ENCODE data around the gene CCL11.

The CCL11 gene

GRCh38 chr17:34285286-34285792 lies at the start of gene CCL11:
TSS of gene CCL11 (plus strand) at chr17:34285742. CDS start at chr17:34285809, 67 bp downstream.
- FAIRE-seq (no peak), DNase-seq (ENCODE audit: low spot score) (no peak)

- FAIRE-seq (no peak), DNase-seq (ENCODE audit: low spot score) (no peak)
These were observed 49.2 kb upstream of the CCL11 start for GRCh38 chr17:34236281-34236892.

- no peak for DNase-seq (ENCODE audit: low spot score)
- FAIRE-seq = no peak
These were observed 48.1 kb upstream of the CCL11 start for GRCh38 chr17:34237458-34237857.

- no peak for DNase-seq (ENCODE audit: low spot score)
- FAIRE-seq = no peak
These were observed 44.5 kb upstream of the CCL11 start for GRCh38 chr17:34241062-34241461.

GRCh38 chr17:34242587-34243363 lies 42.8 kb upstream of the CCL11 start:
- DNase-seq (ENCODE audit: low spot score) (no peak), FAIRE-seq (no peak)

GRCh38 chr17:34243364-34244320 lies 41.9 kb upstream of the CCL11 start:
- no peak for FAIRE-seq
- DNase-seq (ENCODE audit: low spot score) = no peak

GRCh38 chr17:34245351-34245905 lies 40.1 kb upstream of the CCL11 start:
- no peak for DNase-seq (ENCODE audit: low spot score)
- FAIRE-seq = no peak

- no peak for FAIRE-seq
These were observed 39.1 kb upstream of the CCL11 start for GRCh38 chr17:34246446-34246845.

GRCh38 chr17:34246881-34247280 lies 38.7 kb upstream of the CCL11 start:
- FAIRE-seq (no peak), DNase-seq (ENCODE audit: low spot score) (no peak)

More at GRCh38 chr17:34246446-34246845, 39.1 kb upstream of the CCL11 start:
- no peak for DNase-seq (ENCODE audit: low spot score)

- FAIRE-seq (no peak), DNase-seq (ENCODE audit: low spot score) (no peak)
These were observed 37.0 kb upstream of the CCL11 start for GRCh38 chr17:34248511-34249024.

GRCh38 chr17:34249061-34249460 lies 36.5 kb upstream of the CCL11 start:
- FAIRE-seq = no peak
- DNase-seq (ENCODE audit: low spot score) = no peak

- DNase-seq (ENCODE audit: low spot score) = no peak
- no peak for FAIRE-seq
These were observed 36.1 kb upstream of the CCL11 start for GRCh38 chr17:34249478-34249877.

- DNase-seq (ENCODE audit: low spot score) (no peak), FAIRE-seq (no peak)
These were observed 34.4 kb upstream of the CCL11 start for GRCh38 chr17:34251186-34251585.

GRCh38 chr17:34252095-34252443 lies 33.5 kb upstream of the CCL11 start:
- DNase-seq (ENCODE audit: low spot score) = no peak
- FAIRE-seq = no peak

- DNase-seq (ENCODE audit: low spot score) (peak; percentile 69), FAIRE-seq (no peak)
These were observed 33.0 kb upstream of the CCL11 start for GRCh38 chr17:34252444-34253138.

GRCh38 chr17:34253139-34253525 lies 32.4 kb upstream of the CCL11 start:
- DNase-seq (ENCODE audit: low spot score) (no peak), FAIRE-seq (no peak)

- FAIRE-seq (no peak), DNase-seq (ENCODE audit: low spot score) (no peak)
These were observed 31.4 kb upstream of the CCL11 start for GRCh38 chr17:34254146-34254545.

GRCh38 chr17:34254651-34255380 lies 30.7 kb upstream of the CCL11 start, which contains the start of gene CCL2:
TSS of gene CCL2 (plus strand) at chr17:34255285. CDS start at chr17:34255350, 65 bp downstream.
- no peak for DNase-seq (ENCODE audit: low spot score)
- no peak for FAIRE-seq

- no peak for DNase-seq (ENCODE audit: low spot score)
- FAIRE-seq = no peak
These were observed 30.2 kb upstream of the CCL11 start for GRCh38 chr17:34255381-34255732.

- no peak for DNase-seq (ENCODE audit: low spot score)
- no peak for FAIRE-seq
These were observed 29.7 kb upstream of the CCL11 start for GRCh38 chr17:34255841-34256240.
